Measurements from ENCODE around the gene DUOX1.

- TF ChIP-seq CTCF (IDR thresholded peaks at IDR 0.05) (no peak), POLR2A (IDR thresholded peaks at IDR 0.05) (no peak)
Observed at GRCh38 chr15:45106002-45106790, 23.6 kb upstream of the DUOX1 start.
